GM19467 (cell line): ENCODE data around the gene KCTD14.
"Not testable (repeated sequence)": the region's sequence is repeated elsewhere in the genome, so short reads cannot be mapped to it uniquely, and the experiment has no call there.

Experiments used
- ATAC-seq: cut with Tn5 transposase; IDR thresholded peaks from one replicate; pipeline ENCODE4 v1.9.1; 2021; ENCODE audit warnings: mild to moderate bottlenecking, moderate library complexity; ENCODE audit not compliant: unreplicated experiment

KCTD14 gene

DNA sequence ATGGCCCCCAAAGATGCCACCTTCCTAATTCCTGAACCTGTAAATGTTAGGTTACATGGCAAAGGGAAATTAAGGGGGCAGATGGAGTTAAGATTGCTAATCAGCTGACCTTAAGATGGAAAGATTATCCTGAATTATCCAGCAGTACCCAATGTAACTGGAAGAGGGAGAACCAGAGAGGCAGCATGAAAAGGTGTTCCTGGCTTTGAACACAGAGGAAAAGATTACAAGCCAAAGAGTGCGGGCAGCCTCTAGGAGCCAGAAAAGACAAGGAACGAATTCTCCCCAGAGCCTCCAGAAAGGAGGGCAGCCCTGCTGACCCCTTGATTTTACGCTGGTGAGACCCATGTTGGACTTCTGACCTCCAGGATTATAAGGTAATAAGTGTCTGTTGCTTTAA, 25.5 kb upstream of the KCTD14 start:
- ATAC-seq: no peak

DNA sequence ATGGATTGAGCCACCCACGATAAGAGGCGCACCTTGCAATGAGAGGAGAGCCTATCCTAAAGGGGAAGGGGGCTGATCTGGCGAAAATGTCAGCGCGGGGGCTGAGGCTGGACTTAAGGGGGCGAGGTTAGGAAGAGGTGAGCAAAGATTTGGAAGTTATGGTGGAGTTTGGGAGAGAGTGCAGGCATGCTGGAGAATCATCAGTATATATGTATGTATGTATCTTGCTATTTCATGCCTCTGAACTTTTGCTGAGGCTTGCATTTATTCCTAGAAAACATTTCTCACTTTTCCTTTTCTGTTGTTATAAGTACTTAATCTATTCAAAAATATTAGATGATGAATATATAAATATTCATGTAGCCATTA, 23.4 kb upstream of the KCTD14 start:
- ATAC-seq: no peak

DNA sequence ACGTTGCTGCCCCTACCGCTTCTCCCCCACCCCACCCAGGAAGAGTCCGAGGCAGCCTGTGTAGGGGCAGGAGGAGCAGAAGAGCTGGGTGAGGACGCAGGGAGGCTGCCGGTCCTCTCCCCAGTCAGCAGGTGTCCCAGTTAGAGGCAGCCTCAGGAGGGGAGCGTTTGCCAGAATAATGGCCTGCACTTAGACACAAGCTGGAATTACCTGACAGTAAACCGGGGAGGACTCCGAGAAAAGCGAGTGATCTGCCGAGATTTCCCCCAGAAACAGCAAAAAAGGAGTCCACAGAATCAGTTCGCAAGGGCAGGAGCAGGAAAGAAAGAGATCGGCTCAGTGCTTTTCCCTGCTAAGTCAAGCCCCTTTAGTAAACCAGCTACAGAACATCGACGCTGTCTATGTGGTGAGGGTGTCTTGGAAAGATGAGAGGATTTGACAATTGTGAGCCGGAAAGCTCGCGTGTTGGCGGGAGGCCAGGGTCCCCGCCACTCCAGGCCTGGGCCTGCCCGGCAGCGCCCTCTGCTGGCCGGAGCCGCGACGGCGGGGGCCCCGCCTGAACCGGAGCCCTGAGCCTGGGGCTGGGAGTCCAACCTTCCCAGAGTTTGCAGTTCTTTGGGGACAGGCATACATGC, 22.9 kb upstream of the KCTD14 start:
- no peak for ATAC-seq

DNA sequence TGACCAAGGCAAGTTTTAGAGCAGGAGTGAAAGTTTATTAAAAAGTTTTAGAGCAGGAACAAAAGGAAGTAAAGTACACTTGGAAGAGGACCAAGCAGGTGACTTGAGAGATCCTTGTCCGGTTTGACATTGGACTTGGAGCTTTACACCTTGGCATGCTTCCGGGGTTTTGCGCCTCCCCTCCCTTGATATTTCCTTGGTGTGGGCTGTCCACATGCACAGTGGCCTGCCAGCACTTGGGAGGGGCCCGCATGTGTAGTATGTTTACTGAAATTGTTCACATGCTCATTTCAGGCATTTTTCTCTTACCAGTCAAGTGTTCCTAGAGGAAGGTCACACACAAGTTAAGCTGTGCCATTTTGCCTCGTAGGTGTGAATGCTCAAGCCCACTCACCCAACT, 21.6 kb upstream of the KCTD14 start:
- ATAC-seq: no peak

DNA sequence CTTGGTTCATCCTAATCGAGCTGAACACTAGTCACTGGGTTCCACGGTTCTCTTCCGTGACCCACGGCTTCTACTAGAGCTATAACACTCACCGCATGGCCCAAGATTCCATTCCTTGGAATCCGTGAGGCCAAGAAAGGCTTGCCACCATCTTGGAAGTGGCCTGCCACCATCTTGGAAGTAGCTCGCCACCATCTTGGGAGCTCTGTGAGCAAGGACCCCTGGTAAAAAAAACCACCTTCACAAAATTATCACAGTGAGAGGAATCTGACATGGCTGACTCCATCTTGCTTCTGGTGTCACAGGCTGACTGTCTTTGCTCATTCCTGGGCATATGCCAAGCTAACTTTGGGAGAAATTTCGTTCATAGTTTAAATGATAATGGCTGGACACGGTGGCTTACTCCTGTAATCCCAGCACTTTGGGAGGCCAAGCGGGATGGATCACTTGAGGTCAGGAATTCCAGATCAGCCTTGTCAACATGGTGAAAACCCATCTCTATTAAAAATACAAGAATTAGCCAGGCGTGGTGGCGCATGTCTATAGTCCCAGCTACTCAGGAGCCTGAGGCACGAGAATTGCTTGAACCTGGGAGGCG, 18.9 kb upstream of the KCTD14 start:
- ATAC-seq: no peak

DNA sequence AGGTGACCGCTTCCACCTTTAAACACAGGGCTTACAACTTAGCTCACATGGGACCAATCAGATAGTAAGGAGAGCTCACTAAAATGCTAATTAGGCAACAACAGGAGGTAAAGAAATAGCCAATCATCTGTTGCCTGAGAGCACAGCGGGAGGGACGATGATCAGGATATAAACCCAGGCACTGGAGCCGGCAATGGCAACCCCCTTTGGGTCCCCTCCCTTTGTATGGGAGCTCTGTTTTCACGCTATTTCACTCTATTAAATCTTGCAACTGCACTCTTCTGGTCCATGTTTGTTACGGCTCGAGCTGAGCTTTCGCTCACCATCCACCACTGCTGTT, 18.3 kb upstream of the KCTD14 start:
- not testable (repeated sequence) for ATAC-seq

DNA sequence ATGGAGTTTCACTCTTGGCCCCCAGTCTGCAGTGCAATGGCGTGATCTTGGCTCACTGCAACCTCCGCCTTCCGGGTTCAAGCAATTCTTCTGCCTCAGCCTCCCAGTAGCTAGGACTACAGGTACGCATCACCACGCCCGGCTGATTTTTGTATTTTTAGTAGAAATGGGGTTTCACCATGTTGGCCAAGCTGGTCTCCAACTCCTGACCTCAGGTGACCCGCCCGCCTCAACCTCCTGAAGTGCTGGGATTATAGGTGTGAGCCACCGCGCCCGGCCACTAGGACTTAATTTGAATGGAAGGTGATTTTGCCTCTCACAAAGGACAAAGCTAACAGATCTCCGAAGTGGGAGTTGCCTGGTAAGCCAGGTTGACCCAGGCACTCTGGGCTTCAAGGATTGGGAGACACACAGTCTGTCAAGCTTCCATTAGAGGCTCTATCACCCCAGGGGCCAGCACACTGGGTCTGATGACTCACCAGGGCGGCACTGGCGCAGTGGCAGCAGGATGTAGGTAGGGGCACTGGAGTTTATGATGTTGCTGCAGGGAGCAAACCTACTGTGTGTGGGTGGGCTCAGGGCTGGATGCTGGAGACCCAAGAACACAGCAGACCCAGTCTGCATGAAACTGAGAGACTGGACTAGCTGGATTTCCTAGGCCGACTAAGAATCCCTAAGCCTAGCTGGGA, 17.8 kb upstream of the KCTD14 start:
- ATAC-seq: no peak

DNA sequence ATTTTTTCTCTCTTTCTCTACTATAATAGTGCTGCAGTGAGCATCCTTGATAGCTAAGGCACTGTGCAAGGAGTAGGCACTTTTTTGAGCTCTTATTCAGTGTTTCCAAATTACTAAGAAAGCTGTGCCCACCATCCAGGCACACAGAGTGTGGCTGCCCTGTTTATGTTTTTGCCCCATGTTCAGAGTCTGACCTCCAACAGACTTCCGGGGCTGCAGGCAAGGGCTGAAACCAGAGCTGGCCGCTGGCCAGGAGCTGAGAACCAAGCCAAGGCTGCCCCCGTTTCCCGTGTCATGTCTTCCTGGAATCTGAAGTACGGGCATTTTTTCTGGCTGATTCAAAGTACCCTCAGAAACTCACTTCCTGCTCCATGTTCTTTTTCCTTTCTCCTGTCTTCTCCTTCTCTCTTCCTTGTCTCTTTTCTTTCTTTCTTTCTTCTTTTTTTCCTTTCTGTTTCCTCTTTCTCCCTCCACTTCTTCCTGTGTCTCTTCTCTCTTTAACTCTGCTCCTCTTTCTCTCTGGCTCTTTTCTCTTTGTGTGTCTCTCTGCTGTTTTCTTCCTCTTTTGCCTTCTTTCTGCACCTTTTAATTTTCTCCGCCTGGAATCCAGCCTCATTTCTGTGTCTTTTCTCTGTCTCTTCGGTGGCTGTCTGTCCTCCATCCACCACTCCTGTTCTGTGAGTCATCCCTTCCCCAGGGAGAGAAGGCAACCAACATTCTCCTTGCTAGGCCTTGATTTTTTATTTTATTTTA, 17.0 kb upstream of the KCTD14 start:
- ATAC-seq: peak; percentile 55

DNA sequence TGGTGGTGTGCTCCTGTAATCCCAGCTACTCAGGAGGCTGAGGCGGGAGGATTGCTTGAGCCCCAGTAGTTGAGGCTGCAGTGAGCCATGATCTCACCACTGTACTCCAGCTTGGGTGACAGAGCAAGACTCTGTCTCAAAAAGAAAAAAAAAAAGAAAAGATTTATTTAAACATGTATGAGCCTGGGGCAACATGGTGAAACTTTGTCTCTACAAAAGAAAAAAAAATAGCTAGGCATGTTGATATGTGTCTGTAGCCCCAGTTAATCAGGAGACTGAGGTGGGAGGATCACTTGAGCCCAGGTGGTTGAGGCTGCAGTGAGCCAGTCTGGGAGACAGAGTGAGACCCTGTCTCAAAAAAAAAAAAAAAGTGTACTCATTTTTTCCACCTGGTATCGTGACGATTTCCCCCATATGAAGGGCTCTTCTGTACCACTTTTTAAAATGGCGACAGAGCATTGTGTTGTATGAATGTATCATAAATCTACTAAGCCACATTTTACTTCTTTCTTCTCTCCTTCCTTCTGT, 16.4 kb upstream of the KCTD14 start:
- no peak for ATAC-seq

DNA sequence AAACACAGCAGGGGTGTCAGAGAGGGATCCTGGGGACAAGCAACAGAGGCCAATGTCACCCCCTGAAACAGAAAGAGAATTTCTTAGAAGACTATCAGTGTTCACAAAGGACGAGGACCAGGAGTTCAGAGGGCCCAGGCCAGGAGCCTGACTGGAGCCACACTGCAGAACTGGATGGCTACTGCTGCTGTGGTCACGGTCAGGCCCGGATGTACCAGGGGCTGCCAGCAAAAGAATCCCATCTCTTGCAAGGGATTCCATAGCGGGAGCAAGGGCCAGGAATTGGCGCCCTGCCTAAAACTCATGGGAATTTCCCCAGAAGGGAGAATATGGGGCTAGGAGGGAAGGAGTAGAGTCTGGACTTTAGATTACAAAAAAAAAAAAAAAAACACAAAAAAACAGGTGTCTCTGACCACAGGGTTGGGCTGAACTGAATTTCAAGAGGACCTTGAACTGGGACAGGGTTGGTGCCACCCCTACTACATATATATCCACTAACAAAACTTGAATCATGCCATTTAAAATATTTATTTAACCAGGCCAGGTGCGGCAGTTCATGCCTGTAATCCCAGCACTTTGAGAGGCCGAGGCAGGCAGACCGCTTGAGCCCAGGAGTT, 15.7 kb upstream of the KCTD14 start:
- no peak for ATAC-seq

DNA sequence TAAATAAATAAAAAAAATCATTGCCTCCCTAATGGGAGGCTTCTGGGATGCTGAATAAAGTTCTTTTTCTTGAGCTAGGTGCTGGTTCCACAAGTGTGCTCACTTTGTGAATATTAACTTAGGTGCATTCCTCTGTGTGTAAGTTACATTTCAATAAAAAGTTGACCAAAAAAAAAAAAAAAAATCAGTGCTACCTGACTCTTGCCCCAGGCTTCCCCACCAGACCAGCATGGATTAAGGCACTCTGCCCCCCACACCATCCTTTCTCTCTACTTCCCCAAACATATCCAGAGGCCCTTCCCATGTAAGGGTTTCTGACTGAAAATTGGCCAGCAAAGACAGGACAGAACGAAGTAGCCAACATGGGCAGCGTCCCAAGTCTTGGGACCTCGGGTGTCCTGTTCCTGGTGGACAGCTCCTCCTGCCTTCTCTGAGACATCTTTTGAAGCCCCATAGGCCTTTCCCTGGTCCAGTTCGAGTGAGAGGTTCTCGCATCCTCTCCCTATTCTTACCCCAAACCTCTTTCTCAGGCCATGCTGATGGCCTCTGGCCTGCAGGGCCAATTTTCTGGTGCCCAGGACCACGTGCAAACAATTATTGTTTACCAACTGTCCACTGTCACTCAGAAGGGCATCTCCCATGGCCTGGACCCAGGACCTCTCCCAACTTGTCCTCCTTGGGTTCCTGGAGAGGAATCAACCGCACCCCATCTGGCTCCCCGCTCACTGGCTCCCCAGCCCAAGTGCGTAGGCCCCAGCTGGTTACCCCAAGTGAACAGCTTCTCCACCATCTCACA, 14.9 kb upstream of the KCTD14 start:
- no peak for ATAC-seq

DNA sequence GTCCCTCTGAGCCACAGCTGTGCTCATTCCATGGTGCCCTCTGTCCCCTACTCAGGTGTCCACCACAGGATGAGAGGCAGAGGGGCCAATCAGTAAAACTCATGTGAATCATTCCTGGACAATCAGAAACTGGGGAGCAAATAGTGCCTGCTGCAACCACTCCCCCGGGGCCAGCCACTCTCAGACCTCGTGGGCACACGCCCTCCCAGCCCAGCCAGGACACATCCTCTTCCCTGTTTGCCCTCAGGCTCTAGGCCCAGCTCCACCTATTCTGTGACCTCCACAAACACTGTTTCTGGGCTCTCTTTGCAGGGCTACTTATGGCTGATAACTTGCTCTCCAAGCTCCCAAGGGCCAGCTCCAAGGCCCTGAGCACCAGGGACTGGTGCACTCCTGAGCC, 14.0 kb upstream of the KCTD14 start:
- ATAC-seq: no peak

DNA sequence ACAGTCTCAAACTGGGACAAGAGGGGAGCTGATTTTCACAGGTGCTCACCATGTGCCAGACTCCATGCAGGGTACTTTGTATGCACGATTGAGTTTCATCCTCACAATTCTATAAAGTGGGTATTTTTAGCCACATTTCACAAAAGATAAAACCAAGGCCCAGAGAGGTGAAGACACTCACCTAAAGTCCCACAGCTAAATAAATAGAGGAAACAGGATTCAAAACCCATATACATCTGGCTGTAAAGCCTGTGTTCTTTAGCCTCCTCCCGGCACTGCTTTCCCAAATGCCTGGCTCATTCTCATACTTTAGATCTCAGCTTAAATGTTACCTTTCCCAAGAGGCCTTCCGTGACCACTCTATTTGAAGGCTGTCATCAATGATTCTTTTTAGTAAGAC, 13.2 kb upstream of the KCTD14 start:
- no peak for ATAC-seq

DNA sequence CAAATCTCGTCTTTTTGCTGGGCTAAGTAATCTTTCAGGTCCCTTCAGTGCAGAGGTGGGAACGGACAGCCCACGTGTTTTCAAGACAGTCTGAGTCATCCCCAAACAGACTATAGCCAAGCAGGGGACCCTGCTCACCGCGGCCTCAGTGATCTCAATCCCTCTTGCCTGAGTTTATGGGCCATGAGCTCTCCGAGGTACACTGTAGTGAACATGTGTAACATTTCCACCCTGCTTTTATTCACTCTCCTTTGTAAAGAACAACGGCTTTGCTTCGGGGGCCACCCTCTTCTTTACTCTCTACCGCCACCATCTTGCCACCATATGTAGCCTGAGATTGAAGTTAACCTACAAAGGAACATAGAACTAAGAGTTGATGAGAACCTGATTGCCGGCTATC, 11.5 kb upstream of the KCTD14 start:
- no peak for ATAC-seq

DNA sequence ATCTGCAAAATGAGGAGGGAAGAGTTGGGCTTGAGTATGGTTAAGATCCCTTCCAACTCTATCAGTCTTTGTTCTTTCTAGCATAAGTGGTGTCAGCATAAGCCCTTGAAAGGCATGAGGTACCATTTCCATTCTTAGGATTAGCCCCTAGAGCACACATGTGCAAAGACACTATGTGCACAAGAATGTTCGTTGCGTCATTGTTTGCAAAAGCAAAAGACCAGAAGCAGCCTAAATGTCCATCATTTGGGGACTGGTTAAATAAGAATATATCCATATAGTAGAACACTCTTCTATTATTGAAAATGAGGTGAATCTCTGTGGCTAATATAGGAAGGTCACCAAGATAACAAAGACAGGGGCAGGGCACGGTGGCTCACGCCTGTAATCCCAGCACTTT, 10.0 kb upstream of the KCTD14 start:
- ATAC-seq: no peak

DNA sequence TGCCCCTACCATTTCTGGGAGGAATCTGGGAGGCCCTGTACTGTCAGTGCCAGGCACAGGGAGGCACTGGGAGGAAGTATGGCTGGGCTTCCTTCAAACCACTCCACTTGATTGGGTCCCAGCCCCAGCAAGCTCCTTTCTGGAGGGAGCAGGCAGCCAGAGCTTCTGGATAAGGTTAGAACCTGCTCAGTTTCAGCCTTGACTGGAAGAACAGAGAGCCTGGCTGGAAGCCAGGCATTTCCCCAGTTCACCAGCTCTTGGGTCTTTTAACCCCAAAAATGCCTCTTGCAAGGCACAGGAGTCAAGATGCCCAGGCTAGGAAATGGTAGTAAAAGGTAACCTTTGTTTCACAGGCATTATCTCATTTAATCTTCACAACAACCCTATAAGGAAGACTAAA, 9.0 kb upstream of the KCTD14 start:
- ATAC-seq: no peak

DNA sequence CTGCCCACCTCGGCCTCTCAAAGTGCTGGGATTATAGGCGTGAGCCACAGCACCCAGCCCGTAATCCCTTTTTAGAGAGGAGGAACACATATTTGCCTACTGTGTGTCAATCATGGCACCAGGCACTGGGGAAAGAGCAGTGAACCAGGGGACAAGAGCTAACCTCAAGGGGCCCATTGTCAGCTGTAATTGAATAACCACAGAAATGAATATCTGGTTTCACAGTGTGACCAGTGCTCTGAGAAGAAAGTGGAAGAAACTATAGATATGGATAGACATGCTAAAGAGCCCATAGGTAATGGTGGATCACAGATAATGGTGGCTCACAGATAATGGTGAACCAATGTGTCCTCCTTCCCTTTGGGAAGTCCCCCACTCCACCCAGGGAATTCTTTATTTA, 8.6 kb upstream of the KCTD14 start:
- no peak for ATAC-seq

DNA sequence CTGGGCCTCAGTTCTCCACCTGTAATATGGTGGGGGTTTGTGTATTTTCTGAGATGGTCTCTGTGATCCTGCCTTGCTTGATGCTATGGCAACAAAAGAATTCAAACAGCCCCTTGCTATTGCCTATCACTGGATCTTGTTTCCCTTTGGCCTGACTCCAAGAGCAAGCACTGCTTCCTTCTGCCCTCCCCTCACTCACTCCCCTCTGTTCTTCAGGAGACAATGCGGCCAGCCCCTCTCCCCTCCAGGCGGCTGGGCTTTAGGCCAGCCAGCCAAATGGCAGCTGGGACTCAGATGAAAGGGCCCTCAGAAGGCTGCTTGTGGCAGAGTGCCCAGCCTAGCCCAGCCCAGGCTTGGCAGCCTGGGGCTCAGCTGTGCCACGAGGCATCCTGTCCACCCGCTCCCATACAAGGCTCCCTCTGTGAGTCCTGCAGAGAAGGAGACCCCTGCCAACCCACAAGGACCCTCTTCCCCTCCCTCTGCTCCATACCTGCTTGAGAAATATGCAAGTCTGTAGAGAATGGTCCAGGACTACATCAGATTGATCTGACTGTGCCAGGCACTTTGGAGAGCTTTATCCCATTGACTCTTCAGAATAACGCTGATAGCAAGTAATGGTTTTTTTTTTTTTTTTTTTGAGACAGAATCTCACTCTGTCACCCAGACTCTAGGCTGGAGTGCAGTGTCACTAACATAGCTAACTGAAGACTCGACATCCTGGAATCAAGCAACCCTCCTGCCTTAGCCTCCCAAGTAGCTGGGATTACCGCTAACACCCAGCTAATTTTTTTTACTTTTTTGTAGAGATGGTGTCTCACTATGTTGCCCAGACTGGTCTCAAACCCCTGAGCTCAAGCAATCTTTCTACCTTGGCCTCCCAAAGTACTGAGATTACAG, 7.6 kb upstream of the KCTD14 start:
- no peak for ATAC-seq

DNA sequence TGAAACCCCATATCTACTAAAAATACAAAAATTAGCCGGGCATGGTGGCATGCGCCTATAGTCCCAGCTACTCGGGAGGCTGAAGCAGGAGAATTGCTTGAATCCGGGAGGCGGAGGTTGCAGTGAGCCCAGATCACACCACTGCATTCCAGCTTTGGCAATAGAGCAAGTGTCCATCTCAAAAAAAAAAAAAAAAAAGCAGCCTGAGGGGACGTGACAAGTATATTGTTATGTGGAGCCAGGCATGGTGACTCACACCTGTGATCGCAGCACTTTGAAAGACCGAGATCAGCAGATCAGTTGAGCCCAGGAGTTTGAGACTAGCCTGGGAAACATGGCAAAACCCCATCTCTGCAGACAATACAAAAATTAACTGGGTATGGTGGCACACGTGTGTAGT, 5.3 kb upstream of the KCTD14 start:
- ATAC-seq: not testable (repeated sequence)

DNA sequence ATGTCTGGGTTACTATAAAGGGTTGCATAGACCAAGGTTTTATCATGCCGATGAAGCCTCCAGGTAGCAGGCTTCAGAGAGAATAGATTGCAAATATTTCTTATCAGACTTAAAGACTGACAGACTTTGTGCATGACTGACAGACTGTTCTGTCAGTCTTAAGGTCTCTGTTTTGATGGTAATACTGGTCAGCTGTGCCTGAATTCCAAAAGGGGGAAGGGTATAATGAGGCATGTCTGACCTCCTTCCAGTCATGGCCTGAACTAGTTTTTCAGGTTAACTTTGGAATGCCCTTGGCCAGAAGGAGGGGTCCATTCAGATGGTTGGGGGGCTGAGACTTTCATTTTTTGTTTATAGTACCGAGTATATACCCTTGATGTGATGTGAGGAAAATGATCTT, 4.7 kb upstream of the KCTD14 start:
- no peak for ATAC-seq
